ENCODE data around the gene POLR3B.

DNA sequence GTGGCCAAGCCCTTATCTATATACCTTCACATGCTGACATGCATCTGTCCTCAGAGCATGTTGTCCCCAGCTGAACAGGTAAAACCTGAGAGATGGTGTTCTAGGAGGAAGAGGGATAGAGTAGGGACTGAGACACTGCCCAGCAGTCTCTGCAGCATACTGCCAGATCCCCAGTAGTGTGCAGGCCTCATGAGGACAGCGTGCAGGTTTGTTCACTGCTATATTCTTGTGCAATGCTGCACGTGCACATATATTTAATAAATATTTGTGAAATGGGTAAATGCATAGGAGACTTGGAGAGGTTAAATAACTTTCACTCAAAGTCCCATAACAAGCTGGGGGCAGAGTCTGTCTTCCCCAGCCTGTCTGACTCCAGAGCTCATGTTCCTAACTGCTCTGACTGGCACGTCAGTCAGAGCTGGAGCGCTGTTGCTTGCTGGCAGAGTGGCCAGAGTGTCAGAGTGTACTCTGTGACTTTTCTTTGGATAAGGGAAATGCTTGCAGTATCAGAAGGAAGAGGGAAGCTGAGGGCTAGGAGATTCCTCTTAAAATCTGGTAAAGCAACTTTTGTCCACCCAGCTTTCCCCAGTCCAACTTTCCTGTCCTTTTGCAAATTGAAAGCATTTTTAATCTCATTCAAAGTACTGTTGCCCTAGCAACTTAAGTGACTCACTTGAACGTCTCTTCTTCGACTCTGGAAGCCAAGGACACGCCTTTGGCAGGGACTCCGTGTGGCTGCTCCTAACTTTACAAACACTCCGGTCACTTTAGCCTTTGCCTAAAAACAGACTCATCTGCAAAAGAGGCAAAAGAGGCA is 14.9 kb upstream of the POLR3B start:
- TF ChIP-seq, protein P1, sequence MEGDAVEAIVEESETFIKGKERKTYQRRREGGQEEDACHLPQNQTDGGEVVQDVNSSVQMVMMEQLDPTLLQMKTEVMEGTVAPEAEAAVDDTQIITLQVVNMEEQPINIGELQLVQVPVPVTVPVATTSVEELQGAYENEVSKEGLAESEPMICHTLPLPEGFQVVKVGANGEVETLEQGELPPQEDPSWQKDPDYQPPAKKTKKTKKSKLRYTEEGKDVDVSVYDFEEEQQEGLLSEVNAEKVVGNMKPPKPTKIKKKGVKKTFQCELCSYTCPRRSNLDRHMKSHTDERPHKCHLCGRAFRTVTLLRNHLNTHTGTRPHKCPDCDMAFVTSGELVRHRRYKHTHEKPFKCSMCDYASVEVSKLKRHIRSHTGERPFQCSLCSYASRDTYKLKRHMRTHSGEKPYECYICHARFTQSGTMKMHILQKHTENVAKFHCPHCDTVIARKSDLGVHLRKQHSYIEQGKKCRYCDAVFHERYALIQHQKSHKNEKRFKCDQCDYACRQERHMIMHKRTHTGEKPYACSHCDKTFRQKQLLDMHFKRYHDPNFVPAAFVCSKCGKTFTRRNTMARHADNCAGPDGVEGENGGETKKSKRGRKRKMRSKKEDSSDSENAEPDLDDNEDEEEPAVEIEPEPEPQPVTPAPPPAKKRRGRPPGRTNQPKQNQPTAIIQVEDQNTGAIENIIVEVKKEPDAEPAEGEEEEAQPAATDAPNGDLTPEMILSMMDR (conservative IDR thresholded peaks at IDR 0.05; ENCODE audit: low read length): no peak
- no peak for TF ChIP-seq EZH2phosphoT487 (IDR thresholded peaks at IDR 0.05; ENCODE audit: borderline replicate concordance, low read depth, low read length)

Data from OCI-LY7 (cell line).